HG03460 (cell line): ENCODE results near the gene RUSC1.
"Not testable (repeated sequence)": the region's sequence is repeated elsewhere in the genome, so short reads cannot be mapped to it uniquely, and the experiment has no call there.

Experiments
- ATAC-seq: cut with Tn5 transposase; IDR thresholded peaks from one replicate; pipeline ENCODE4 v1.9.1; 2021; ENCODE audit not compliant: unreplicated experiment

RUSC1 gene, protein sequence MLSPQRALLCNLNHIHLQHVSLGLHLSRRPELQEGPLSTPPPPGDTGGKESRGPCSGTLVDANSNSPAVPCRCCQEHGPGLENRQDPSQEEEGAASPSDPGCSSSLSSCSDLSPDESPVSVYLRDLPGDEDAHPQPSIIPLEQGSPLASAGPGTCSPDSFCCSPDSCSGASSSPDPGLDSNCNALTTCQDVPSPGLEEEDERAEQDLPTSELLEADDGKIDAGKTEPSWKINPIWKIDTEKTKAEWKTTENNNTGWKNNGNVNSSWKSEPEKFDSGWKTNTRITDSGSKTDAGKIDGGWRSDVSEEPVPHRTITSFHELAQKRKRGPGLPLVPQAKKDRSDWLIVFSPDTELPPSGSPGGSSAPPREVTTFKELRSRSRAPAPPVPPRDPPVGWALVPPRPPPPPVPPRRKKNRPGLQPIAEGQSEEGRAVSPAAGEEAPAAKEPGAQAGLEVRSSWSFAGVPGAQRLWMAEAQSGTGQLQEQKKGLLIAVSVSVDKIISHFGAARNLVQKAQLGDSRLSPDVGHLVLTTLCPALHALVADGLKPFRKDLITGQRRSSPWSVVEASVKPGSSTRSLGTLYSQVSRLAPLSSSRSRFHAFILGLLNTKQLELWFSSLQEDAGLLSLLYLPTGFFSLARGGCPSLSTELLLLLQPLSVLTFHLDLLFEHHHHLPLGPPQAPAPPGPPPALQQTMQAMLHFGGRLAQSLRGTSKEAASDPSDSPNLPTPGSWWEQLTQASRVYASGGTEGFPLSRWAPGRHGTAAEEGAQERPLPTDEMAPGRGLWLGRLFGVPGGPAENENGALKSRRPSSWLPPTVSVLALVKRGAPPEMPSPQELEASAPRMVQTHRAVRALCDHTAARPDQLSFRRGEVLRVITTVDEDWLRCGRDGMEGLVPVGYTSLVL

DNA sequence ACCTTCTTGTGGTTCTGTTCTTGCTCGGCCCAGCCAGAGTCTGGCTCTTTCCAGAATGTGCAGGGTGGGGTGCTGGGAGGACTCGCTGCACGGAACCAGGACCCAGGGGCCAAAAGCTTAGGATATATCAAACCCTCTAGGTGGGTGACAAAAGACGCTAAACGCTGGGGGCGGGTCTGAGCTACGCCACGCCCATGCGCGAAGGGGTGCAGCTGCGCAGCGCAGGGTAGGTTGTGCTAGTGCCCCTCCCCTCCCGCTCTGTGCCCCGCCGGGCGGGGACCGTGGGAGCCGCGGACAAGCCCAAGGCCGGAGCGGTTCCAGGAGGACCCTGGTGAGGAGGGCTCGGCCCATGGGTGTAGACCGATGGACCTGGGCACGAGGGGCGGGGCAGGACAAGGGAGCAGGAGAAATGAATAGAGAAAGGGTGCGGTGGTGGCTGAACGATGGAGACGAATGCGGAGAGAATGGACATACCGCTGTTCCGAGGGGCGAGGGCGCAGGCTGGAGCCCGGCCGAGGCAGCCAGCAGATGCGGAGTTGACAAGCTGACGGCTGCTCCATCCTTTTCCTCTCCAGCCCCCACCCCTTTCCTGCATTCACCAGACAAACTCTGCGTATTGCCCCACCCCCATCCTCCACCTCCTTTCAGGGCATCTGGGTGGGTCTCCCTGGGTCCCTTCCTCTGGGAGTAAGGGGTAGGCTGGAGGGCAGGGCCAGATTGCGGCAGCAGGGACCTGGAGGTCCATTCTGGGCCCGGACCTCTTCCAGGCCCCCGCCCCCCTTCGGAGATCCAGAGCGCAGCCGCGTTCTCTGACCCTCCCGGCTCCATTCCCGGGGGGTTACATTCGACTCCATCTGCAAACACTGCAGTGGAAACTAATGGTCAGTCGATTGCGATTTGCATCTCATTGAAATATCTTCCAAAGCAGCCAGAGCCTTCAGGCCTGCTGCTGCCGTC lies at the start of gene RUSC1:
Gene RUSC1, plus strand, starts transcription at position 234 of the 957 bp plus-strand sequence. CDS start 880 bp downstream, outside the sequence.
- ATAC-seq: peak; percentile 27

DNA sequence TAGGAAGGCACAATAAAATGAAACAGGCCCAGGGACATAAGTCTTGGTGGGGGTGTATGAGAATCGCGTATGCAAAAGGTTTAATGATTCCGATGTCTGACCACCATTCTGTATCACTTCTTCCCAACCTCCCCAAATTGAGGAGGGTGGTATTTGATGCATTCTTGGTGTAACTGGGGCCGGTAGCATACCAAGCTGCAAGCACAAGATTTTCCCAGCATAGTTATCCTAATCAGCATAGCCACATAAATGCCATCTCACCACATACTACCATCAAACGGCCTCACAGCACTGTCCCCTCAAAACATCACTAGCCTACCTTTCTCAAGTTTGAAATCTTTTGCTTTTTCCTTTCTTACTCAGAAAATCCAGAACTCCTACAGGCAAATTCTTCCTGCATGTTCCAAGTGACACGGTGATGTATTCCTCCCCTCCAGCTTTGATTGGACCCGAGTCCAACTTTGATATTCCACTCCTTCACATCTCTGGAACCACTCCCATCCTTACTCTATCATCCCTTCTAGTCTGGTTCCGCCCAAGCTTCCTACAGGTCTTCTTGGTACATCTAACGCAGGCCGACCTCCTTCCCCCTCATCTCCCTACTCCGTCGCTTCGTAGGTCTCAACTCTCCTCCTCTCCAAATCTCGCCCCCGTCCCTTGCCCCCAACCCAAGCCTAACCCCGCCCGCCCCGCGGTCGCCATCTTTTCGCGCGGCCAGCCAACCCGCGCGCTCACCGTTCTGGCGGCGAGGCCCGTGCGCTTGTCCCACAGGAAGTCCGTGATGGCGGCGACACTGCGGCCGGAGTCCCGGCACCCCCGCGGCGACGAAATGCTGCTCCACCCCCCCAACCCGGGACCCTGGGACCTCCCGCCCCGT lies 48.0 kb upstream of the RUSC1 start:
- ATAC-seq: peak; percentile 26

DNA sequence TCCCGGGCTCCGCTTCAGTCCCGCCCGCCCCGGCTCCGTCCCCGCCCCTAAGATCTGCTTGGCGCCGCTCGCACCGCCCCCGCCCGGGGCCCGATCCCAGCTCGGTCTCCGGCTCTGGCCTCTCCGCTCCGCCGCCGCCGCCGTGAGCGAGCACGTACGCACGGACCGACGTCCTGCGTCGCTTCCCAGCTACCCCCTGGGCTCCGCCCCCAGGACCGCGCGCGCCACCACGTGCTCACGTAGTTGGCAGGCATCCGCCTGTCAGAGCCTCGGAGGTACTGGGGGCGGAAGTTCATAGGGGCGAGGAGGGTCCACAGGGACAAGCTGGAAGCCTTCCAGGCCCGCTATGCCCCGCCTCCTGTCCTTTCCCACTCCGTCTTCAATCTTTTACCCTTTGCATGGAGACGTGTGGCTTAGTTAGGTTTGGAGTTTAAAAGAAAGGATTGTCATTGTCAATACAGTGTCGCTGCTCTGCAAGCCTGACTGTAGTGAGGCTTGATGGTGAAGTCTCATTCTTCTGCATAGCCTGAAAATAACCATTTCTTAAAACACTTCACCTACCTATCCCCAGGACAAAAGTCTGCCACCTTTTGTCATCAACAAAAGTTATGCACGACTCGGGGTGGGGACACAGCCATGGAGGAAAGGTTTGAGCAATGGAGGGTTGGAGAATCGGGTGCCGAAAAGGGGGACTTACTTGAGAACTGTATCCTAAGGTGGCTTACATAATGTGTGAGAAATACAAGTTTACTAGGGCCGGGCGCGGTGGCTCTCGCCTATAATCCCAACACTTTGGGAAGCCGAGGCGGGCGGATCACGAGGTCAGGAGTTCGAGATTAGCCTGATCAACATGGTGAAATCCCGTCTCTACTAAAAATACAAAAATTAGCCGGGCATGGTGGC lies 47.1 kb upstream of the RUSC1 start, which contains the start of gene CLK2:
Gene CLK2, minus strand, starts transcription at position 162 of the 903 bp plus-strand sequence. CDS start 2,527 bp downstream, outside the sequence.
- ATAC-seq: peak; percentile 78

DNA sequence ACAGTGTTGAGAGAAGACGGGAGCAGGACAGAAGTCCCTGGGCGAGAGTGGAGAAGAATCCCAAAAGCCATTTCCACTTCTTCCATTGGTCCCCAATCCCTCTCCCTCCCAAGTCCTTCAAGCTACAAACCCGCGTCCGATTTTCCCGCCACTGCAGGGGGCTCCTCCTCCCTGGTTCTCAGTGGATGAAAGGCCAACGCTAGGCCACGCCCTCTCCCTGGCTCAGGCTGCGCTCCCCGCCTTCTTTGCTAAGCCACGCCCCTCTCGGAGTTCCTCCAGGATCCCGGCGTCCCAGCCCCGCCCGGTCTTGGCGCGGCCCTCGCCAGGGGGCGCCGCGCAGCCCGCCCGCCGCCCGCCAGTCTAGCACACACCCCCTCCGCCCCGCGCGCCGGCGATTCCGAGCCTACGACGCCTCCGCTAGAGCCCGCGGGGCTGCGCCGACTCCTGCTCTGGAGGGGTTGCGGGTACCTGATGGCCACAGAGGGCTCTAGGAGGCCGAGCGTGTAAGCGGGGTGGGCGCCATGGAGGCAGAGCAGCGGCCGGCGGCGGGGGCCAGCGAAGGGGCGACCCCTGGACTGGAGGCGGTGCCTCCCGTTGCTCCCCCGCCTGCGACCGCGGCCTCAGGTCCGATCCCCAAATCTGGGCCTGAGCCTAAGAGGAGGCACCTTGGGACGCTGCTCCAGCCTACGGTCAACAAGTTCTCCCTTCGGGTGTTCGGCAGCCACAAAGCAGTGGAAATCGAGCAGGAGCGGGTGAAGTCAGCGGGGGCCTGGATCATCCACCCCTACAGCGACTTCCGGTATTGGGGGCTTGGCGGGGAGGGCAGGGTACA lies 43.4 kb upstream of the RUSC1 start, which contains the start of gene HCN3:
Gene HCN3, plus strand, starts transcription at position 394 of the 832 bp plus-strand sequence. Its CDS starts 128 bp downstream, at position 522.
- ATAC-seq: peak; percentile 61

DNA sequence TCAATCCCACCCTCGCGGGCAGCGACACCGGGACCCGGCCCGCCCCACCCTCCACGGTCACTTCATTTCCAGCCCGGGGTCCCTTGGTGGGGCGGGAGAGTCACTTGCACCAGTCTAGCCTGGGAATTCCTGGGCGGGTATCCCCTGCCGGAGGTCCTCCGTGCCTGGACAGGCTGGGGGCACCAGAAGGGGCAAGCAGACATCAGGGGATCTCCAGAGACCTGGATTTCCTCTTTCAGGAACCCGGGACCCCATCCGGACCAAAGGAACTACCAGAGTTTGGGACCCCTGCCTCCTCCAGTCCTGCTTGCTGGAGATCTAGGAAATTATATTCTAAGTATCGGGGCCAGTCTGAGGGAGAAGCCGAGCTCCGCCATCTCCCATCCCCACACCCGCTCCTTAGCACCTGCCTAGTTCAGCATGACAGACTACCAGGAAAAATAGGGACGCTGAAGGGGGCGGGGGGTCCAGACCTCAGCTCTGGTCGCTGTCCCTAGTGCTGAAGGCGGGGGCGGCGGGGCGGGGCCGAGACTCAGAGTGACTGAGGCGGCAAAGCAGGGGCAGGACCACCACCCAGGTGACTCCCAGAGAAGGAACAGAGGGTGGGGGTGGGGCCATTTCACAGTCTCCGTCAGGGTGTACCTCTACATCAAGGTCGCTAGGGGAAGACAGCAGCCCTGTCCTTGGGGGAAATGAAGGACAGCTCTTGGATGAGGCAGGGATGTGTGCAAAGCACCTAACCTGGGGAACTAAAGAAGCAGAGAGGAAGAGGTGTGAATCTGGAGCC lies 42.6 kb upstream of the RUSC1 start:
- no peak for ATAC-seq

DNA sequence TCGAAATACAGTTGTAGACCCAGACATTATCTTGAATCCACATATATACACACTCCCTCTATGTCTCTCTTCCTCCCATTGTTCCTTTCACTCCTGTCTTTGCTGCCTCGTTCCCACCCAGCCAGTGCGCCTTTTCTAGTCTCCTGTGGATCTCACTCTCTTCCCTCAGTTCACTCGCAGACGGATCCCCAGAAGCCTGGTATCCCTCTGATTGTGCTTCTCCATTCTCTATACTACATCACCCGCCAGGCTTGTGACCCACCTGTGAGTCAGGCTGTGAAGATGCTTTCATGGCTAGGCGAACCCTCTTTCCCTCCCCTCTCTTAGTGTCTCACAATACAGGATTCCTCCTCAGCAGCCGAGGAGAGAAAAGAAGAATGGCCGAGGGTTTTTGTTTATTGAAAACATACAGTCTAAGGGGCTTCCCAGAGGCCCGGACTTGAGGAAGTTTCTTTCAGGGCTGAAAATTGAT lies 42.0 kb upstream of the RUSC1 start:
- ATAC-seq: no peak

DNA sequence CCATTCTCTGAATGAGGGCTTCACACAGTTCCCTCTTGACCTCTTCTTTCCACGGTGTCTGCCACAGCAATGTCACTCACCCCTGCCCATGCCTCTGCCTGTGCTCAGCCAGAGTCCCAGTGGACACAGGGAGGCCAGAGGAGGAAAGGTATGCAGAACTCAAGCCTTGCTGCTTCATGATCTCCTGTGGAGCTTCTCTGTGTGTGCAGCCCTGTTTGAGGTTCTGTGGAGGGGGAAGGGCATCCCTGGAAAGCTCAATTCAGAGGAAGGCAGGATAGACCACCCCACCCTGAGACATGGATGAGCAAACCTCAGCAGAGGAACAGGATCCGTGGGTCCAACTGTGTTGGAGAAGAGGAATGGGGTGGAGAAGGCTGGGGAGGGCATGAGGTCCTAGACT lies 41.4 kb upstream of the RUSC1 start:
- no peak for ATAC-seq

DNA sequence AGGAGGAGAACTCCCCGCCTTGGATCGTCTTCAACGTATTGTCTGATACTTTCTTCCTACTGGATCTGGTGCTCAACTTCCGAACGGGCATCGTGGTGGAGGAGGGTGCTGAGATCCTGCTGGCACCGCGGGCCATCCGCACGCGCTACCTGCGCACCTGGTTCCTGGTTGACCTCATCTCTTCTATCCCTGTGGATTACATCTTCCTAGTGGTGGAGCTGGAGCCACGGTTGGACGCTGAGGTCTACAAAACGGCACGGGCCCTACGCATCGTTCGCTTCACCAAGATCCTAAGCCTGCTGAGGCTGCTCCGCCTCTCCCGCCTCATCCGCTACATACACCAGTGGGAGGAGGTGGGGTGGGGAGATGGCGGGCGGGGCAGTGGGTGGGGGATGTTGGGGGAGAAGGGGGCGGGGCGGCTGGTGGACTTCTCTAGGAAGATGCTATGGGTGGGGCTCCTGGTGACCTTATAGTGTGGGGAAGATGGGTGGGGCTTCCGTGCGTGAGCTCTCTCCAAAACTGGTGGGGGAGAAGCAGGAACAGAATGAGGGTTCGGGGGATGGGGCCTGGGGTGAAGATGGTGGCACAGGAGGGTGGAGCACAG lies 38.1 kb upstream of the RUSC1 start:
- no peak for ATAC-seq

DNA sequence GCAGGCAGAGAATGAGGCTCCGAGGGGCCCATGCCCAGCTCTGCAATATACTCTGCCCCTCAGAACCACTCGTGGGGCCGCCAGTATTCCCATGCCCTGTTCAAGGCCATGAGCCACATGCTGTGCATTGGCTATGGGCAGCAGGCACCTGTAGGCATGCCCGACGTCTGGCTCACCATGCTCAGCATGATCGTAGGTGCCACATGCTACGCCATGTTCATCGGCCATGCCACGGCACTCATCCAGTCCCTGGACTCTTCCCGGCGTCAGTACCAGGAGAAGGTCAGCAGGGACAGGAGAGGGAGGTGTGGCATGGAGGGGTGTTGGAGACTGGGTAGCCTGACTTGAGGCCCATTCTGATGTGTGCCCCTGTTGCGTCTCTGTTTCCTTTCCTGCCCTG lies 36.2 kb upstream of the RUSC1 start:
- ATAC-seq: no peak

DNA sequence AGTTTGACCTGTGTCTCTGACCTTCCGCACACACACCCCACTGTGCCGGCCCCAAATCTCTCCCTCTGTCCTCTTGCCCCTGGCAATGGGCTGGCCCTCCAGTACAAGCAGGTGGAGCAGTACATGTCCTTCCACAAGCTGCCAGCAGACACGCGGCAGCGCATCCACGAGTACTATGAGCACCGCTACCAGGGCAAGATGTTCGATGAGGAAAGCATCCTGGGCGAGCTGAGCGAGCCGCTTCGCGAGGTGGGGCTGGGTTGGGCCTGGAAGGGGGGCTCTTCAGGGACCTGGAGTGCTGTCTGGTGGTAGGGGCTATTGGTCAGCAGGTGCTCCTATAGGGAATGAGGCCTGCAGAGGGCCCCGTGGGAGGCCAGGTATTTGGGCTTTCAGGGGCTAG lies 35.6 kb upstream of the RUSC1 start:
- no peak for ATAC-seq

DNA sequence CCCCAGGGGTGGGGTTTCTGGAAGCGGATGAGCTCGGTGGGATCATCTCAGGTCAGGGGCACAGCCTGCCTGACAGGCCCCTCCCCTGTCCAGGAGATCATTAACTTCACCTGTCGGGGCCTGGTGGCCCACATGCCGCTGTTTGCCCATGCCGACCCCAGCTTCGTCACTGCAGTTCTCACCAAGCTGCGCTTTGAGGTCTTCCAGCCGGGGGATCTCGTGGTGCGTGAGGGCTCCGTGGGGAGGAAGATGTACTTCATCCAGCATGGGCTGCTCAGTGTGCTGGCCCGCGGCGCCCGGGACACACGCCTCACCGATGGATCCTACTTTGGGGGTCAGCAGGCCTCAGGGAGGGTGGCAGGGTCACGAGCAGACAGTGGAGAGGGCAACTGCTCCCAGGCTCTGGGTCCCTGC lies 35.1 kb upstream of the RUSC1 start:
- ATAC-seq: no peak

DNA sequence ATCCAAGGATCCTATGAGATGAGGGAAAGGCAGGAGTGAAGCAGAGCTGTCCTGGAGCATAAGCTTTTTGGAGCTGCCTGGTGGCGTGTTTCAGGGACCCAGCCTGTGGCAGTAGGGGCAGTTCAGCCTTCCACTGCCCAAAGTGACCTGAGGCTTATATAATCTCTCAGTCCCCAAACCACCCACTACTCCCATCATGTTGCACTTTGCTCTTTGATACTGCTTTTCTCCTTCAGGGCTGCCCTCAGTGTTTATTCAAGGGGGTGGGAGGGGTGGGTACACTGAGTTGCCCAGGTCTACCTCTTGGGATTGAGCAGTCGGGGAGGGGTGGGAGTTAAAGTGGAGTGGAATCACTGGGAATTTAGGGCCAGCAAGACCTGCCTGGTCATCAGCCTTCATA lies 34.1 kb upstream of the RUSC1 start:
- no peak for ATAC-seq

DNA sequence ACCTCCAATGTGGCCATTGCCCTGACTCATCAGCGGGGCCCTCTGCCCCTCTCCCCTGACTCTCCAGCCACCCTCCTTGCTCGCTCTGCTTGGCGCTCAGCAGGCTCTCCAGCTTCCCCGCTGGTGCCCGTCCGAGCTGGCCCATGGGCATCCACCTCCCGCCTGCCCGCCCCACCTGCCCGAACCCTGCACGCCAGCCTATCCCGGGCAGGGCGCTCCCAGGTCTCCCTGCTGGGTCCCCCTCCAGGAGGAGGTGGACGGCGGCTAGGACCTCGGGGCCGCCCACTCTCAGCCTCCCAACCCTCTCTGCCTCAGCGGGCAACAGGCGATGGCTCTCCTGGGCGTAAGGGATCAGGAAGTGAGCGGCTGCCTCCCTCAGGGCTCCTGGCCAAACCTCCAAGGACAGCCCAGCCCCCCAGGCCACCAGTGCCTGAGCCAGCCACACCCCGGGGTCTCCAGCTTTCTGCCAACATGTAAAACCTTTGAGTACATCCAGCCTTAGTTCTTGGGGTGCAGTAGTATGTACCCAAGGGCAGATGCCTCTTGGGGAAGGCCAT lies 32.6 kb upstream of the RUSC1 start:
- no peak for ATAC-seq

DNA sequence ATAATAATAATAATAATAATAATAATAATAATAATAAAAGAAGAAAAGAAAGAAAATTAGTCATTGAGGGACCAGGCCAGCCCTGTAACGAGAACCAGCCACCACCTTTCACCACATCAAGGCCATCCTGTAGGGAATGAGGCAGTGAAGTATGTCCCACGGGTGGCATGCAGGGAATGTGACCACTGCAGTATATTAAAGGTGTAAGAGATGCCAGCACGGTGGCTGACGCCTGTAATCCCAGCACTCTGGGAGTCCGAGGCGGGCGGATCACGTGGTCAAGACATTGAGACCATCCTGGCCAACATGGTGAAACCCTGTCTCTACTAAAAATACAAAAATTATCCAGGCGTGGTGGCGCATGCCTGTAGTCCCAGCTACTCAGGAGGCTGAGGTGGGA lies 29.7 kb upstream of the RUSC1 start:
- ATAC-seq: not testable (repeated sequence)

DNA sequence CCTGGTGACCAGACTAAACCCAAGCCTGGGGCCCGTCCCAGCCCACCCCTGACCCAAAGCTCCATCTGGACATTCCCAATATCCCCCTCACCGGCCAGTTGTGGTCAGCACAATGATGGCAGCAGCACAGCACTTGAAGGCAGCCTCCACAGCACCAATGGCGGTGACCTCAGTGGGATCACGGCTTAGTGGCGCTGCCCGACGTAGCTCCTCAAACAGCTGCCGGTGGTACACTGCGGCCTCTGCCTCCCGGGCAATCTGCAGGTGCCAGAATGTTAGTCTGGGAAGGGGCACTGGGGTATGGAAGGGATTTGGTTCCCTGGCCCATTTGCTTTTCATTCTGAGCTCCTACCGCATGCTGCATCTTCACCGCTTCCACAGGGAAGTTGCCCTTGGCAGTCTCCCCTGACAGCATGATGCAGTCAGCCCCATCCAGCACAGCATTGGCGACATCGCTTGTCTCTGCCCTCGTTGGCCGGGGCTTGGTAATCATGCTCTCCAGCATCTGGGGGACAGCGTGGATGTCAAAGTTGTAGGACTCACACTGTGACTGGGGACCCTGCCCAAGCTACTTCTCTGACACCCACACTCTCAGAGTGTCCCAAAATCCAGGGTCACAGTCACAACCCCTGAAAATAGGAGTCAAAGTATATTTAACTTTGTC lies 27.5 kb upstream of the RUSC1 start:
- no peak for ATAC-seq
